Eye (tissue), 1 donor: ENCODE results near the gene HDAC10.

Experiments used
- DNase-seq: peaks from one replicate; pipeline ENCODE4 v3.0.0-alpha.2; 2015

HDAC10 gene

DNA sequence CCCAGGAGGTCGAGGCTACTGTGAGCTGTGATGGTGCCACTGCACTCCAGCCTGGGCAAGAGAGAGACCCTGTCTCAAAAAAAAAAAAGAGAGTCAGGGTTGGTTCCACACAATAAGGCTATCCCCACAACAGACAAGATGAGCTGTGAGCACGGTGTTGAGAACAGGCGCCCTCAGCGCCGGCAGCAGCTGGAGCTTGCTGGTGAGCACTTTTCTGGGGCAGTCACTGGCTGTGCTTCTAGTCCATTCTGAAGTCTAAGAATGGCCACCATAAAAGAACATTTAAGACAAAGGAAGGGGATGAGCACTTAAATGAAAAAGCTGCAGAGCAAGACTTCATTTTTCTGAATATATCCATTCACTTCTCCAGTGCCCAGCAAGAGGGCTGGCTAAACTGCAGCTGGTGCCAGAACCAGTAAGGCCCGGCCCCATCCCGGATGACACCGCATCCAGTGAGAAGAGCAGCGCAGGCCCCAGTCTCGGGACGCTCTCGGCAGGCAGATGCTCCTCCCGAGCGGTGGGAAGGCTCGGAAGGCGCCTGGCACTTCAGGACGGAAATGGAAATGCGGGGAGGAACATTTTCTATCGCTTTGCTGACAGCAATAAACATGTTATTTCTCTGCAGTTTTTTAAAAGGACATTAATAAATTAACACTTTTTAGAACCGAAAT, 18.4 kb downstream of the HDAC10 start:
- no peak for DNase-seq

DNA sequence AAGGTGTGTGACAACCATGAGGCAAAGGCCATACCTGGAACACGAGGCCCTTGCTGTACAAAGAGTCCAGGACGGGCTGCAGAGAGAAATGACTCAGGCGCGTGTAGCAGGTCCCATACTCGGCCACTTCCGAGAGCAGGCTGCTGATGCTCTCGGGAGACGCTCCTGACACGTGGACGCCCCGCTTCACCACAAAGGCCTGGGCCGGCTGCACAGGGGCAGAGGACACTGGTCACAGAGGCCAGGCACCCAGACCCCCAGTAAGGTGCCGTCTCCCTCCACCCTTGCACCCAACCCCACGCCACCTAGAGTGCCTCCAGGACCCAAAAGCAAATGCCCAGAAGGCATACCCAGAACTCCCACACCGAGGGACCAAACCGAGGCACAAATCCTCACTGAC, 21.7 kb downstream of the HDAC10 start:
- no peak for DNase-seq

DNA sequence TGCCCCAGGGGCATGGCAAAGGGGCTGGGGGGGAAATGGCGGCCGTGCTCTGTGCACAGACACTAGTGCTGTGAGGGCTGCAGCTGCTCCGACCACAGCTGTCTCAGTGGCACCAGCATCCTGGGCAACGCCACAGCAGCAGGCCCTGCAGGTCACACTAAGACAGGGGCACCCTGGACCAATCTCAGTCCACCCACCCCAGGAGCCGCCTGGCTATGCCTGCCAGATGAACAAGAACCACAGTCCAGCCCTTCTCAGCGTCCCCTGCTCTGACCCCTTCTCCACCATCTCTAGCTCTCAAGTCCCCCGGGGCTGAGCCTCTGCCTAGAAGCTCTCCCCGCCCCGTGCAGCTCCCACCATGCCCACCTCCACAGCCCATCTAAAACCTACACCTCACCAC, 22.7 kb downstream of the HDAC10 start:
- DNase-seq, result no peak

DNA sequence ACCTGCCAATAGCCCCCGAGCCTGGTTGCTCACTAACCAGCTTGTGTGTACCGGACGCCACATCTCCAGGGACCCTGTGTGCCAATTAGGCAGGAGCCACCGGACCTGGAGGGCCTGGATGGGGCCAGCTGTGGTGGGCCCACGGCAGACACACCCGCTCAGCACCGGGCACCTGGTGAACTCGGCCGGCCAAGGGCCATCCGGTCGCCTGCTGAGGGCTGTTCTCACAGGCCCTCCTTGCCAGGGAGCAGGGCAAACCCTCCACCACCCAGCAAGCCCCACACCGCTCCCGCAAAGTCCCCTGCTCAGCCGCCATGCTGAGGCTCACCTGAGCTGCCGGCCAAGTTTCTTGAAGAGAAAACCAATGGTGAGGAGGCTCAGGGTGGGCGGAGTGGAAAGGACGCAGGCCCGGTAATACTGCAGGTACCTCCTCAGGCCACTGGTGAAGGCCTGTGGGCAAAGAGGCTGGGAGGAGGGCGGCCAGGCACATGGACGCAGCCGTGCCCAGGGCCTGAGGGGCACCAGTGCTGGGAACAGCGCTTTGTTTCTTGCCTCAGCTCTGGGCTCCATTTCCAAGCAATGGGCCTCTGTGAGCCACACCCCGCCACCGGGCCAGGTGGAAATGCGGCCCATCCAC, 23.4 kb downstream of the HDAC10 start:
- DNase-seq, result no peak

DNA sequence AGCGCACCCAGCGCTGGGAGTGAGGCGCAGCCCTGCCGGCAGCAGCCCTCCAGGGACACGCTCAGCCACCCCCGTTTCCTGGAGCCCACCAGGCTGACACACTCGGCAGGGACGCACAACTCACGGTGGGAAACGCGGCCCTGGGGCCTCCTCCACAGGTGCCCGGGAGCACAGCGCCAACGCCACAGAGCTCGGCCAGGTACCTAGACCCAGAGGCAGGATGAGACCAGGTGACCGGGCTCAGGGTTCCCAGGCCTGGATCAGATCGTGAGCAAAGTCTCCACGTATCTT, 24.2 kb downstream of the HDAC10 start:
- DNase-seq, result no peak

DNA sequence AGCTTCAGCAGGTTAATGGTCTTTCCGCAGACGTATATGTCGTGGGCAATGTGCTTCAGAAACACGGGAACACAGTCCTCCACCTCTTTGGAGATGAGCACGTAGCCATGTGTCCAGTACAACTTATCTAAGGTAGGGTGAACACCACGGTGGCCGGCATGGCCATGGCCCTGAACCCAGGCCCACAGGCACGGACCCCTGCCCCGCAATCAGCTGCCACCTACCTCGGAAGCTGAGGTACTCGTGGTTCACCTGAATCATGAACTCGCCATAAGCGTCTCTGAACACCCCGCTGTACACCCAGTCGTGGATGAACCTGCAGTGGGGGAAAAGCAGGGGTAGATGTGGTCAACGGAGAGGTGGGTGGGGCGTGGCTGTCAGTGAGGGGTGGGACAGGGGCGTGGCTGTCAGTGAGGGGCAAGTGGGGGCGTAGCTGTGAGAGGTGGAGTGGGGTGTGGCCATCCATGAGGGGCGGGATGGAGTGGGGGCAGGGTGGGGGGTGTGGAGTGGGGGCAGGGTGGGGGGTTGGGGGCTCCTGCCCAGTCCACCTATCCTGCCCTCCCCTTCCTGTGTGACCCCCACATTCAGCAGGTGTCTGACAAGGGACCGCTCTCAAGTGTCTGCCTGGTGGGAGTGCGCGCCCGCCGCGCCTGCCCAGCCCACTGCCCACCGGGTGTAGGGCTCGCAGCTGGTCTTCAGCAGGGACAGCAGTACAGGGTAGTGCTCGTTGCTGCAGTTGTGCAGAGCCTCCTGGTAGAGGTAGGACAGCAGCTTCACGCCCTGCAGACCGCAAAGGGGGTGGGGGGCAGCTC, 24.8 kb downstream of the HDAC10 start:
- no peak for DNase-seq

DNA sequence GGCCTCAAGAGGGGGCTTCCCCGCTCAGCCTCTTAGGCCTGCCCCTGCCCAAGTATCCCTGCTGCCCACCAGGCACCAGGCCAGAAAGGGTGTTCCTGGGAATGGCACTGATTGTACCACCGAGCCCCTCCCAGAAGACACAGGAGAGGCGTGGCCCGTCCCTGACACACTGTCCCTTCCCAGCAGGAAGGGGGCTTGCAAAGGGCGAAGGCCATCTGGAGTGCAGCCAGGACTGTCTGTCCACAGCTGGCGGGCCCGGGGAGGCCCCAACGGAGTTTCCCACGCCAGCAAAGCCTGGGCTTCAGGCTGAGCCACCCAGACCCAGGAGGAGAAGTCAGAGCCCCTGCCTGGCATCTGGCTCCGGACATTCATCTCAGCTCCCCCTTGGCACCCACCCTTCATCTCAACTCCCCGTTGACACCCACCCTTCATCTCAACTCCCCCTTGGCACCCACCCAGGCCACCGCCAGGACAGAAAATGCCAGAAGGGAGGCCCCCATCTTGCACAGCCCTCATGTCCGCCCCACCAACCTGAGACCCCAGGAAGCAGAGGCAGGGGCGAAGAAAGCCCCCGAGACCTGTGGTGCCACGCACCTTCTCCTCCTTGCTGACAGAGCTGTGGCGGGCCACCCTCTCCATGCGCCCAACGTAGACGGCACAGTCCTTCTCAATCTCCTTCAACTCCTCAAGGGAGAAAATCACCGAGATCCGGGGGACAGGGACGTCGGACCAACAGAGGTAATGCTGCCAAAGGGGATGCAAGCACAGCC, 25.7 kb downstream of the HDAC10 start:
- DNase-seq, result no peak

DNA sequence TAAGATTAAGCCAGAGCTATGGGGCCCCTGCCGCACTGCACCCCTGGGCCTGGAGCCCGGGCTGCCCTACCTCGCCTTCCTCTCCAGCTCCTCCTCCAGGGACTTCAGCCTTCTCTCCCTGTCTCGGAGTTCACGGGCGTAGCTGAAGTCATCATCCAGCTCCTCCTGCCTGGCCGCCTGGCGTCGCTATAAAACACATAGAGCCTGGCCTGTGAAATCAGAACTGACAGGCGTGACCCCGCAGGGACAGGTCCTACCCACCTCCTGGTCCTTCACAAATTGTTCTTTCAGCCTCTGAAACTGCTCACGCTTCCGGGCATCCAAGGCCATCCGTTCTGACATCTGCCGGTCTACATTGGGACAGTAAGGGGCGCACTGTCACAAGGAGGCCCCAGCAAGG, 27.0 kb downstream of the HDAC10 start:
- peak; percentile 73 for DNase-seq

DNA sequence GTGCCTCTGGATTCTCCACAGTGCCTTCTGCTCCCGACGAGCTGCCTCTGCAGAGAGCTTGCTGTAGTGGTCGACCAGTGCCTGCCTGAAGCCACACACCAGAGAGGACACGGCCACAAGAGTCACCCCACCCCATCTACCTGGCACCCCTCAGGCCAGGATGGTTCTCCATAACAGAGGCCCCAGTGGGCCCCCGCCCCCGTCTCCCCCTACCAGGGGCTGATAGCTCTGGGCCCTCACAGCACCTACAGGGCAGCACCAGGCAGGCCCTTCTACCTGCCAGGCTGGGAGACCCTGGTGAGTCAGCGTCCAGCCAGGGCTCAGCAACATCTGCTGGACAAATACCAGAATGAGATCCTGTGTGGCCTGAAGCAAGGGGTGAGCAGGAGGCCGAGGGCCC, 28.6 kb downstream of the HDAC10 start:
- DNase-seq, result no peak

DNA sequence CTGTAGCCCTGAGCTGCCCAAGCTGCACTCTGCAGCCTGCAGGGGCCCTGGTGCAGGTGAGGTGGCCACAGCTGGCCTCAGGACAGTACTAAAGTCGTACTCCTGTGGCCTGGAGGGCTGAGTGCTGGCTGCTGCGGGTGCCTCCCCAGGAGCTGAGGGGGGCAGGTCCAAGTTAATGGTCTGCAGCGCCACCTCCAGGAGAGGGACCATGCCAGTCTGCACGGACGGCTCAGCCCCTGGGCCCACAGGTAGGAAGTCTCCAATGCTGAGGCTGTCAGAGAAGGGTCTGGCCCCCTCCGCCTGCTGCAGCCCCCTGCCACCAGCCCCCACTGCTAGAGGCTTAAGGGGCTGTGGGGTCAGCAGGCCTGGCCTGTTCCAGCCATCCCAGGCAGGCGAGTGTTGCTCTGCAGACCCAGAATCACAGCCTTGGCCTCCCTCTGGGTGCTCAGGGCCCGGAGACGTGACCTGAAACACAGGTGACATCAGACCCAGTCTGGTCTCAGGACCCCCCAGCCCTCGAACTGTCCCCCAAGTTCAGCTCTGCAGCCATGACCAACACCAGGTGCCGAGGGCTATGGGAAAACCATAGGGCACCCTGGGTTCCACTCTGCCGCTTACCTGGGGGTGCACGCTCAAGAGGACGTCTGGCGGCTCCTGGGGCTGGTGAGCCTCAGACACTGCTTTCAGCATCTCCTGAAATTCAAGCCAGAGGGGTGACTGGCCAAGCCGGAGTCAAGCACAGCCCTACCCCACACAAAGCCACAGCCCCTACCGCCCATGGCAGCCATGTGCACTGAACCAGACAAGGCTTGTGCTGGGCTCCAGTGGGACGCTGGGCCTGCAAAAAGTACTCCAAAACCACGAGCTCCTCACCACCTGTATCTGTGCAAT, 29.4 kb downstream of the HDAC10 start:
- no peak for DNase-seq

DNA sequence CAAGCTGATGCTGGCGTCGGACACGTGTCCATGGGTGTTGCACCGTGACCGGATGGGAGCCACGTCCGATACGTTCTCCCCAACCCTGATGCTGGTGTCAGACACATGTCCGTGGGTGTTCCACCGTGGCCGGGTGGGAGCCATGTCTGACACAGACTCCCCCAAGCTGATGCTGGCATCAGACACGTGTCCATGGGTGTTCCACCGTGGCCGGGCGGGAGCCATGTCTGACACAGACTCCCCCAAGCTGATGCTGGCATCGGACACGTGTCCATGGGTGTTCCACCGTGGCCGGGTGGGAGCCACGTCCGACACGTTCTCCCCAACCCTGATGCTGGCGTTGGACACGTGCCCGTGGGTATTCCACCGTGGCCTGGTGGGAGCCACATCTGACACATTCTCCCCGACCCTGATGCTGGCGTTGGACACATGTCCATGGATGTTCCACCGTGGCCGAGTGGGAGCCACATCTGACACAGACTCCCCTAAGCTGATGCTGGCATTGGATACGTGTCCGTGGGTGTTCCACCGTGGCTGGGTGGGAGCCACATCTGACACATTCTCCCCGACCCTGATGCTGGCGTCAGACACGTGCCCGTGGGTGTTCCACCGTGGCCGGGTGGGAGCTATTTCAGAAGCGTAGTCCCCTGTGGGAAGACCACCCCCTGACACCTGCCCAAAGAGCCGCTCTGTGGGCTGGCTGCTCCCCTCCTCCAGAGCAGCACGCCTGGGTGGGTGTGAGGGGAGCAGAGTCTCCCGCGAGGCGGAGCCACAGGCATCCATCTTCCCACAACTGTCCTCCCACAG, 30.3 kb downstream of the HDAC10 start:
- no peak for DNase-seq

DNA sequence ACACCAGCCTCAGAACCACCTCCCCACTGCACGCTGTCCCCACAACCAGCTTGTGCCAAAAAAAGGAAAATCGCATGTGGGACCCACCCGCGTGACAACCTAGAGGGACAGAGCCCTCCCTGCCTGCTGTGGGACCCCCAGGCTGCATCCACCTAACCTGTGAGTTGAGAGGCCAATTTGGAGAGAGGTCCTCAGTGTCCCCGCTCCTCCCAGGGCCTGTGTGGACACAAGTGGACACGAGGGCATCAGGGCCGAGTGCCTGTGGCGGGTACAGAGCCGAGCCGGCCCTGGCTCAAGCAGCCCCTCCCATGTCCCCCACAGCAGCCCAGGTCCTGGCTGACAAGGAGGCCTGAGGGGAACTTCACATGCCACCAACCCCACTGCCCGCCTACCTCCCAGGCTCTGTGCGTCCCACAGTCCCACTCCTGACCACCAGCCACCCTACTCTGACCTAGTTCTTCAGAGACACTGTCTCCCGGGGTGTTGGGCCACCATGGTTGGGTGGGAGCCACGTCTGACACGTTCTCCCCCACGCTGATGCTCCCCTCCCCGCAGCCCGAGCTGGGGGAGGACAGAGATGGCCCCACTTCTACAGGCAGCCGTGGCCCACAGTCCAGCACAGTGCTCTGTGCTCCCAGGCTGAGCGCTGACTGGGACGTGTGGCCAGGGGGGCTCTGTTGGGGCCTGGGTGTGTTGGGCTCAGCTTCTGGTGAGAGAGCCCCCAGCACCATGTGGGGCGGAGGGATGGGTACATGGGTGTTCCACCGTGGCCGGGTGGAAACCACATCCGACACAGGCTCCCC, 31.1 kb downstream of the HDAC10 start:
- DNase-seq, result no peak

DNA sequence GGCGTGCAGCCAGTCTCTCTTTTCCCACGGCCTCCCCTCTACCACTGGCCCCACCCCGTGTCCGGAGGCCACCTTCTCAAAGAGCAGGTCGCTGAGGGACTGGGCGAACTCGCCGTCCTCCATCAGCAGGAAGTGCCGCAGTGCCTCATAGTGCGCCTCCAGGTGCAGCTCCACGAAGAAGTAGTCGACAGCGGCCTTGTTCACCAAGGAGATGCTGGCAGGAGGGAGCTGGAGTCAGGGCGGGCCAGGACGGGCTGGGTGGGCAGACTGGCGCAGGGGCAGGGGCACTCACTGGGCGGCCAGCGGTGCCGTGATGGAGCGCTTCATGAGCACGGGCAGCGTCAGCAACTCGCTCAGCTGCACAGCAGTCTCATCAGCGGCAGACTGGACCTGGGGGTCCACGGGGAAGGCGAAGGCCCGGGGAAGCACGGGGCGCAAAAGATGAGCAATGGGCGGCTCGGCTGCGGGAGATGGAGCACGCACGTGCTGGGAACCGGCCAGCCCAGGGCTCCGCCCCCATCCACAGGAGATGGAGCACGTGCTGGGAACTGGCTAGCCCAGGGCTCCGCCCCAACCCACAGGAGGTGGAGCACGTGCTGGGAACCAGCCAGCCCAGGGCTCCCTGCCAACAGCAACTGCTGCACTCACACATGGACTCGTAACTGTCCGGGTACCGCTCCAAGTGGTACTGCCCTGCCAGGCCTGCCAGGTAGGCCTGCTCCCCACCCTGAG, 31.9 kb downstream of the HDAC10 start:
- peak; percentile 62 for DNase-seq

DNA sequence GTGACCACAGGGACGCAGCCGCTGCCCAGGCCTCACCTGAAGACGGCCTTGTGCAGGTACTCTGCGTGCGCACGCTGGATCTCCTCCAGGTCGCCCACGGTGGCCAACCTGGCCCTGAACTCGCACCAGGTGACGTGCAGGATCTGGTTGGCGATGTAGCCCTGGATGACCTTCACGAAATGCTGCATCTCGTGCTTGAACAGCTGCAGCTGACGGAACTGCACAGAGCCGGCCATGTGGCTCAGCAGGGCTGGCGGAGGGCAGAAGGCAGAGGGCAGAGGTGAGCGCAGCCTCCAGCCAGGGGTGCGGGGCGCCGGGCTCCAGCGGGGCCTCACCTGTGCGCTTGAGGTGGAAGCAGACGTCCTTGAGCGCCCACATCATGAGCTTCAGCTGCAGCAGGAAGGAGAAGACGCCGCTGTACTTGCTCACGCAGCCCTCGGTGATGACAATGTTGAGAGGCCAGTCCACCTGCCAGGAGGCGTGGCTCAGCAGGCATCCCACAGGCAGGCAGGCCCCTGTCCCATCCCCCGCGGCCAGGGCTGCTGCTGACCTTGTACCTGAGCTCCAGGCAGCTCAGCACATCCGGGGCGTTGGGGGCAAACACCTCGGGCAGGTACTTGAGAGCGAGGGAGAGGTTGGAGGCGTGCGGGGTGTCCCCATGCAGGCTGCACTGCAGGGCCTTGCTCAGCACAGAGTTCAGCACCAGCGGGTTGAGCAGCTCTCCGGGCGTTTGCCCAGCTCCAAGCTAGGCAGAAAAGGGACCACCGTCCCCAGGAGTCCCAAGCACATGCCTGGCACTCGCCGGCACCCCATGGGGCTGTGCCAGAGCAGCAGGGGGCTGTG, 32.7 kb downstream of the HDAC10 start:
- DNase-seq, result no peak

DNA sequence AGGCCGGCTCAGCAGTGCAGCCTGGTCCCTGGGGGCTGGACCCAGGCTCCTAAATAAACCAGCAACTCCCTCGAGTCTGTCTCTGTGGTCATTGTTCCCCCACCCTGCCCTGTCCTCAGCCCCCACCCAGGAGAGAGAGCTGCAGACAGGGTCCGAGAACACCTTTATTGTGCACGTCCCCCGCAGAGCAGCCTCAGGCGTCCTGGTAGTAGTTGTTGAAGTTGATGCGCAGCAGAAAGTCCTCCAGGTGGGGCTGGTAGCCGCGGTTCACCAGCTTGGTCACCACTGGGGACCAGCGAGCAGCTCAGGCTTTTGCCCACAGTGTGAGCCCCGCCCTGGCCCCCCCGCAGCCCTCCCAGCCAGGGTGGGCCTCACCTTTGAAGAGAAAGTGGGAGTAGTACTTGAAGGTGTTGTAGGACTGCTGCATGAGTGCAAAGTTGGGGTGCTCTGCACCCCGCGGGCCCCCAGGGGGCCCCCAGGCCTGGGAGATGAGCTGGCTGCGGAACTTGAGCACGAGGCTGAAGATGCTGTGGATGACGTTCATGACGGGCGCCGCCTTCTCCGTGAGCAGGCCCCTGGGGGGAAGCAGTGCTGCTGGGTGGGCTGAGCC, 33.4 kb downstream of the HDAC10 start:
- no peak for DNase-seq

DNA sequence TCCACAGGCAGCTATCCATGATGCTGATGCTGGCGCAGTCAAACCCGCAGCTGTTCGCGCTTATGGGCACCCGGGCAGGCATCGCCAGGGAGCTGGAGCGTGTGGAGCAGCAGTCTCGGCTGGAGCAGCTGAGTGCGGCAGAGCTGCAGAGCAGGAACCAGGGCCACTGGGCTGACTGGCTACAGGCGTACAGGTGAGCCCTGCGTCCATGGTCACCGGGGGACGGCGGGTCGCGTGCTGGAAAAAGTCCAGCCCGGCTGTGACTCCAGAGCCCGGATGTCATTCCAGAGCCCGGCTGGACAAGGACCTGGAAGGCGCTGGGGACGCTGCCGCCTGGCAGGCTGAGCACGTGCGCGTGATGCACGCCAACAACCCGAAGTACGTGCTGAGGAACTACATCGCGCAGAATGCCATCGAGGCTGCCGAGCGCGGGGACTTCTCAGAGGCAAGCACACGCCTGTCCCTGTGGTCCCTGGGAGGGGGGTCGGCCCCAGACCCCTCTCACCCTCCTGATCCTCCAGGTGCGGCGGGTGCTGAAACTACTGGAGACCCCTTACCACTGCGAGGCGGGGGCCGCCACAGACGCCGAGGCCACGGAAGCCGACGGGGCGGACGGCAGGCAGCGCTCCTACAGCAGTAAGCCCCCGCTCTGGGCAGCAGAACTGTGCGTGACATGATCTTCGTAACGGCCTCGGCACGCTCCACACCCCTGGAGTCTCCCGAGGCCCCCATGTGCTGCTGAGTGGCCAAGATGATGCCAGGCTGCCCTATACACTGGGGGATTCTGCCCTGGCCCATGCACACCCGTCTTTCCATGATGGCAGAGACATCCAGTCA, 34.2 kb downstream of the HDAC10 start:
- DNase-seq, result no peak

DNA sequence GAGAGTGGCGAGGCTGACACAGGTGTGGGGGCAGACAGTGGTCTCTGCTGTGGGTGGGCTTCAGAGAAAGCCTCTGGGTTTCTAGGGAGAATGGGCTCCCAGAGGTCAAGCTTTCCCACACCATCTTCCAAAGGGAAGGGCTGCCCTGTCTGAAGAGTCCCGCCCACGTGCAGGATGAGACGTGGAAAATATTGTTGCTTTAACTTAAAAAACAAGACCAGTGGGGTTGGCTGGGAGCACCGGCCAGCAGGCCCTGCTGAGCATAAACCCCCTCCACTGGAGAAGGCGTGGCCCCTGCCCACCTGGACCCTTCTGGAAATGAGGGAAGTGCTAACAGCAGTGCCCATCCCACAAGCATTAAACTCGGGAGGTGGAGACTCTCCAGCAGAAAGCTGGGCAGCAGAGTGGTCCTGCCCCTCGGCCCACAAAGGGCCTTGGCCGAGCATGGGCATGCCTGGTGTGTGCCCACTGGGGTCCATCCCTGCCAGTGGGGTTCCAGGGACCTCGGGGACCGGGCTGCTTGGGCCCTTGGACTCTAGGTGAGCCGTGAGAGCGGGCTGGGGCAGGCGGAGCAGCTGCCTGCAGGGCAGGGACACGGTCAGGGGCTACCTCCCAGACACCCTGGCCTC, 34.9 kb downstream of the HDAC10 start:
- no peak for DNase-seq
